Tibial nerve (tissue), 4 donors: Measurements from ENCODE around the gene SLC39A11. TPM values are rescaled to one million over a fixed set of nuclear protein-coding genes. Genes with fewer than 3 reads are reported as not detected.
A peak's percentile ranks its signal among the peaks of the same experiment; 100 is the strongest.

Source experiments
- DNase-seq, 2 donors: peaks; one replicate each; pipeline ENCODE4 v3.0.0-alpha.2; 2019; ENCODE audit warnings: low spot score in 2 of 2
- H3K27ac ChIP-seq, 4 donors: fragments of 200-600 bp; sonication (generic) in 3 of 4; one replicate each; pipeline ENCODE4 v1.5.1; 2017 to 2019; ENCODE audit warnings: mild to moderate bottlenecking in 1 of 4
- H3K27me3 ChIP-seq, 2 donors: fragments of 200-600 bp; sonication (generic) in 1 of 2; one replicate each; pipeline versions ENCODE4 v1.5.1 to v1.6.0; 2017 to 2019
- H3K36me3 ChIP-seq, 3 donors: fragments of 200-600 bp; sonication (generic); one replicate each; pipeline ENCODE4 v1.5.1; 2018 to 2019
- H3K4me1 ChIP-seq, 4 donors: fragments of 200-600 bp; sonication (generic) in 3 of 4; one replicate each; pipeline ENCODE4 v1.5.1; 2017 to 2019
- H3K4me3 ChIP-seq, 4 donors: fragments of 200-600 bp; sonication (generic) in 3 of 4; one replicate each; pipeline ENCODE4 v1.5.1; 2017 to 2019; ENCODE audit warnings: mild to moderate bottlenecking in 1 of 4, moderate library complexity in 1 of 4
- H3K9me3 ChIP-seq, 4 donors: fragments of 200-600 bp; sonication (generic) in 3 of 4; one replicate each; pipeline ENCODE4 v1.5.1; 2017 to 2019
- EP300 ChIP-seq, 2 donors: sonication (generic); formaldehyde crosslinking; IDR thresholded peaks; one replicate each; pipeline ENCODE4 v1.6.1; 2017; ENCODE audit warnings: antibody characterized with exemption in 2 of 2, mild to moderate bottlenecking in 1 of 2
- POLR2A ChIP-seq, 2 donors: fragments of 450-650 bp; IDR thresholded peaks; one replicate each; pipeline ENCODE4 v1.6.1; 2017; ENCODE audit warnings: antibody characterized with exemption in 2 of 2, mild to moderate bottlenecking in 2 of 2, moderate library complexity in 2 of 2
- WGBS, 2 donors: methylation state at CpG; one replicate each; pipeline ENCODE4 v1.1.5; 2018; 5-methylcytosine and 5-hydroxymethylcytosine counted together
- total RNA-seq, 4 donors: library from RNA; depleted of rRNA; stranded (reverse); fragments of >200 nt; gene quantifications; one replicate each; pipeline ENCODE4 v1.1.0, GENCODE V29; 2016
- TF ChIP-seq, protein P1 (sequence below), 5 experiments: fragments of 200-600 bp in 3 of 5; fragments of 450-650 bp in 2 of 5; sonication (generic) in 3 of 5; IDR thresholded peaks; one replicate each; pipeline ENCODE4 v1.5.1; 2016 to 2019; ENCODE audit warnings: antibody characterized with exemption in 5 of 5, mild to moderate bottlenecking in 3 of 5, moderate library complexity in 2 of 5

The SLC39A11 gene, protein sequence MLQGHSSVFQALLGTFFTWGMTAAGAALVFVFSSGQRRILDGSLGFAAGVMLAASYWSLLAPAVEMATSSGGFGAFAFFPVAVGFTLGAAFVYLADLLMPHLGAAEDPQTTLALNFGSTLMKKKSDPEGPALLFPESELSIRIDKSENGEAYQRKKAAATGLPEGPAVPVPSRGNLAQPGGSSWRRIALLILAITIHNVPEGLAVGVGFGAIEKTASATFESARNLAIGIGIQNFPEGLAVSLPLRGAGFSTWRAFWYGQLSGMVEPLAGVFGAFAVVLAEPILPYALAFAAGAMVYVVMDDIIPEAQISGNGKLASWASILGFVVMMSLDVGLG
- total RNA-seq = 10 to 100 TPM; 19.9 to 48.4 (median 37.5) TPM

DNA sequence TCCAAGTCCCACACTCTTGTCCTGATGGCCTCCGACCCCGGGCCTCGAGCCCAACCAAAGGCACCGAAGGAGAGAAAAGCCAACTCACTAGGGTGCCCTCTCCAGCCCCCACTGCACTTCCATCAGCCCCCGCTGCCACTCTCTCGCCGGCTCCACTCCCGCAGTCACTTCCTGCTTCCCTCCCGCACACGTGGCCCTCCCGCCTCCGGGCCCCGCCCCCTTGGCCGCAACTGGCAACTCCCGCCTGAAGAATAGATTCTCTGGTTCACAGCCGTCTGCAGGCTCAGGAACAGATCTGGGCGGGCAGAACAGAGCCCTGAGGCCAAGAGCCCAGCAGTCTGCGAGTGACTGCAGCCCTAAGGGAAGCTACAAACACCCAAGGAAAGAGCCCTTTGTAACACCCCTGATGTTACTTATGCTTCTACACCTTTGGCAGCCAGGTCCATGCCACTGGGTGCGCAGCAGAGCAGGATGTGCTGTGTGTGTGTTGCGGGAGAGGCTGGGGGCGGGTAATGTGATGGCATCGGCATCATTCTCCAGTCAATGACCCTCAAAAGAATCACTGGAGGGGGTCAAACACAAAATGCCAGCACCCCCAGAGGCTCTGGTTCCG is at the start of gene SLC39A11:
TSS of gene SLC39A11 (minus strand) at position 166 of the 613 bp plus-strand sequence. CDS start 3,924 bp downstream, outside the sequence.
- Histone ChIP-seq H3K4me1 (peaks cover 0 to 42% (median 28%) of the 10 kb centered on the region in 4 donors), H3K27ac (peak within 1 kb of the TSS in 3 of 4 donors; percentile 58 to 86 (median 83)), H3K9me3 (no peaks in the 10 kb centered on the region), H3K27me3 (no peaks in the 10 kb centered on the region), H3K4me3 (peak within 1 kb of the TSS; percentile 54 to 89 (median 68)), H3K36me3 (peaks cover 0 to 12% (median 0%) of the 10 kb centered on the region in 3 donors)
- WGBS, 2 donors = 5 to 10% methylated on average over 23 of the region's 23 CpGs
- peak; percentile 81 to 86 for DNase-seq
- peak in 1 of 2 donors; percentile 19 for TF ChIP-seq POLR2A (IDR thresholded peaks at IDR 0.05)
- TF ChIP-seq, protein P1, sequence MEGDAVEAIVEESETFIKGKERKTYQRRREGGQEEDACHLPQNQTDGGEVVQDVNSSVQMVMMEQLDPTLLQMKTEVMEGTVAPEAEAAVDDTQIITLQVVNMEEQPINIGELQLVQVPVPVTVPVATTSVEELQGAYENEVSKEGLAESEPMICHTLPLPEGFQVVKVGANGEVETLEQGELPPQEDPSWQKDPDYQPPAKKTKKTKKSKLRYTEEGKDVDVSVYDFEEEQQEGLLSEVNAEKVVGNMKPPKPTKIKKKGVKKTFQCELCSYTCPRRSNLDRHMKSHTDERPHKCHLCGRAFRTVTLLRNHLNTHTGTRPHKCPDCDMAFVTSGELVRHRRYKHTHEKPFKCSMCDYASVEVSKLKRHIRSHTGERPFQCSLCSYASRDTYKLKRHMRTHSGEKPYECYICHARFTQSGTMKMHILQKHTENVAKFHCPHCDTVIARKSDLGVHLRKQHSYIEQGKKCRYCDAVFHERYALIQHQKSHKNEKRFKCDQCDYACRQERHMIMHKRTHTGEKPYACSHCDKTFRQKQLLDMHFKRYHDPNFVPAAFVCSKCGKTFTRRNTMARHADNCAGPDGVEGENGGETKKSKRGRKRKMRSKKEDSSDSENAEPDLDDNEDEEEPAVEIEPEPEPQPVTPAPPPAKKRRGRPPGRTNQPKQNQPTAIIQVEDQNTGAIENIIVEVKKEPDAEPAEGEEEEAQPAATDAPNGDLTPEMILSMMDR (IDR thresholded peaks at IDR 0.05) = peak in 1 of 5 experiments; percentile 33
- peak; percentile 76 to 85 for TF ChIP-seq EP300 (IDR thresholded peaks at IDR 0.05)

GRCh38 chr17:73141411-73141810 is 48.9 kb upstream of the SLC39A11 start:
- Histone ChIP-seq H3K27ac (no peak overlapping the region), H3K9me3 (peaks cover 0 to 14% (median 0%) of the 10 kb centered on the region in 4 donors), H3K36me3 (no peaks in the 10 kb centered on the region), H3K4me1 (no peaks in the 10 kb centered on the region), H3K4me3 (no peak overlapping the region), H3K27me3 (no peaks in the 10 kb centered on the region)
- TF ChIP-seq EP300 (IDR thresholded peaks at IDR 0.05) = peak in 1 of 2 donors; percentile 42
- TF ChIP-seq, protein P1 (IDR thresholded peaks at IDR 0.05) = no peak
- 79 to 85% methylated on average over 6 of the region's 6 CpGs for whole genome bisulfite sequencing, 2 donors
- DNase-seq = no peak

- no peak overlapping the region for H3K4me3 ChIP-seq
- no peak overlapping the region for H3K27ac ChIP-seq
- DNase-seq = no peak
- H3K9me3 ChIP-seq = peaks cover 0 to 13% (median 0%) of the 10 kb centered on the region in 4 donors
- H3K4me1 ChIP-seq = no peaks in the 10 kb centered on the region
- no peak for TF ChIP-seq EP300 (IDR thresholded peaks at IDR 0.05)
- 42 to 47% methylated on average over 5 of the region's 5 CpGs for WGBS, 2 donors
- H3K36me3 ChIP-seq = no peaks in the 10 kb centered on the region
- H3K27me3 ChIP-seq = no peaks in the 10 kb centered on the region
These were observed 48.1 kb upstream of the SLC39A11 start for GRCh38 chr17:73140566-73140965.

- Histone ChIP-seq H3K4me3 (no peak overlapping the region), H3K9me3 (peaks cover 0 to 5% (median 0%) of the 10 kb centered on the region in 4 donors), H3K36me3 (no peaks in the 10 kb centered on the region), H3K4me1 (no peaks in the 10 kb centered on the region), H3K27me3 (no peaks in the 10 kb centered on the region), H3K27ac (no peak overlapping the region)
- WGBS, 2 donors = 51 to 56% methylated on average over 4 of the region's 4 CpGs
- no peak for DNase-seq
- TF ChIP-seq EP300 (IDR thresholded peaks at IDR 0.05) (no peak), POLR2A (IDR thresholded peaks at IDR 0.05) (no peak)
- TF ChIP-seq, protein P1 (IDR thresholded peaks at IDR 0.05) = no peak
These were observed 46.8 kb upstream of the SLC39A11 start for GRCh38 chr17:73139296-73139695.

DNA sequence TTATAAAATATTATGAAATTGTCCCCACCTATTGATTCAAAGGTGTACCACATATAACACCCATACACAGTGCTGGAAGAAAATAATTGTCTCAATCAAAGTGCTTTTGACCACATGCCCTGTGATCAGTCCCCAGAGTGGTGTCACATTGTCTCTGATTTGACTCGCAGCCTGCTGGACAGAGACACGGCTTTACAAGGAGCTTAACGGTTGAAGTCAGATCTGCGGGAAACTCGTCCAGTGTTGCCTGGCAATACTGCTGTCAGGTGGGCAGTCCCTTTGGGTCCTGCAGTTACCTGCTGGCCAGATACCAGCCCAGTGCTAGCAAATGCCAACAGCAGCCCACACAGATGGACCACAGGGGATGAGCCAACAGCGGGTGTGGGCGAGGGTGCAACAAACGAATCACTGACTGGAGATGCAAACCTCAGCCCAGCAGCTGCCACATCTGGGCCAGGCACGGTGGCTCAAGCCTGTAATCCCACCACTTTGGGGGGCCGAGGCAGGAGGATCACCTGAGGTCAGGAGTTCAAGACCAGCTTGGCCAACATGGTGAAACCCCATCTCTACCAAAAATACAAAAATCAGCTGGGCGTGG is 46.2 kb upstream of the SLC39A11 start:
- 45 to 56% methylated on average over 11 of the region's 11 CpGs for WGBS, 2 donors
- H3K4me1 ChIP-seq = no peaks in the 10 kb centered on the region
- no peaks in the 10 kb centered on the region for H3K27me3 ChIP-seq
- H3K36me3 ChIP-seq = no peaks in the 10 kb centered on the region
- no peak overlapping the region for H3K4me3 ChIP-seq
- H3K27ac ChIP-seq = no peak overlapping the region
- peak in 1 of 2 donors; percentile 18 for DNase-seq
- no peaks in the 10 kb centered on the region for H3K9me3 ChIP-seq
- TF ChIP-seq EP300 (IDR thresholded peaks at IDR 0.05) (no peak), POLR2A (IDR thresholded peaks at IDR 0.05) (no peak)
- TF ChIP-seq, protein P1 (IDR thresholded peaks at IDR 0.05) = no peak
